Mesothelial cell of epicardium (in vitro differentiated cells): Measurements from ENCODE around the gene TBC1D14. TPM values are rescaled to one million over a fixed set of nuclear protein-coding genes. Genes with fewer than 3 reads are reported as not detected.

Source experiments
- DNase-seq, 2 experiments: peaks; one replicate each; pipeline ENCODE4 v3.0.0; 2021; ENCODE audit warnings: low spot score in 2 of 2; ENCODE audit not compliant: unreplicated experiment in 2 of 2
- H3K27ac Mint-ChIP-seq: 2 replicates; pipeline ENCODE4 v1.8.0; 2021; ENCODE audit warnings: mixed read lengths
- H3K27me3 Mint-ChIP-seq: 2 replicates; pipeline ENCODE4 v1.8.0; 2021; ENCODE audit warnings: low read depth, mixed read lengths
- H3K36me3 Mint-ChIP-seq: 2 replicates; pipeline ENCODE4 v1.8.0; 2021; ENCODE audit warnings: mixed read lengths
- H3K4me1 Mint-ChIP-seq: 2 replicates; pipeline ENCODE4 v1.8.0; 2021; ENCODE audit warnings: mixed read lengths
- H3K4me3 Mint-ChIP-seq: 2 replicates; pipeline ENCODE4 v1.8.0; 2021; ENCODE audit warnings: mild to moderate bottlenecking, moderate library complexity, mixed read lengths
- H3K9me3 Mint-ChIP-seq: 2 replicates; pipeline ENCODE4 v1.8.0; 2021; ENCODE audit warnings: mixed read lengths
- total RNA-seq: library from RNA; stranded (reverse); gene quantifications from 3 replicates; pipeline ENCODE4 v1.2.1, GENCODE V29; 2021
- TF ChIP-seq, protein P1 (sequence below): fragments of 200-600 bp; sonication (generic); IDR thresholded peaks from one replicate; pipeline ENCODE4 v1.5.0; 2021; ENCODE audit warnings: antibody characterized with exemption; ENCODE audit not compliant: unreplicated experiment

Gene TBC1D14
- total RNA-seq, 1 donor from 2014 or later: 54.5 TPM

DNA sequence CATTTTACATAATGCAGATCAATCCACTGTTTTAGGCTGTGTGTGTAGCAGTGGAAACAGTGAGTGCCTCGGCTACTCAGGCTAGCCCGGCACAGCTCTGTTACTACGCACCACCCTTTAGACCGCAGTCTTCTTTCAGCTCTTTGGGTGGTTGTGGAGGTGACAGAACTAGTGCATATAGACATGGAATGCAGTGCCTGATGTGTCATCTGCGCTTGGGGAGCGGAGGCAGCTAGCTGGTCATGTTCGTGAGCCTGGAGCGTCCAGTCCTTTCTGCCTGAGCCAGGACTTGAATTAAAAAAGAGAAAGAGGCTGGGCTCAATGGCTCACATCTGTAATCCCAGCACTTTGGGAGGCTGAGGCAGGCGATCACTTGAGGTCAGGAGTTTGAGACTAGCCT, 4.8 kb downstream of the TBC1D14 start:
- Mint-ChIP-seq H3K9me3 (no peaks in the 10 kb centered on the region), H3K27ac (no peak overlapping the region), H3K36me3 (no peaks in the 10 kb centered on the region), H3K4me3 (no peak overlapping the region), H3K4me1 (peaks cover 43% of the 10 kb centered on the region), H3K27me3 (peaks cover 2% of the 10 kb centered on the region)
- TF ChIP-seq, protein P1, sequence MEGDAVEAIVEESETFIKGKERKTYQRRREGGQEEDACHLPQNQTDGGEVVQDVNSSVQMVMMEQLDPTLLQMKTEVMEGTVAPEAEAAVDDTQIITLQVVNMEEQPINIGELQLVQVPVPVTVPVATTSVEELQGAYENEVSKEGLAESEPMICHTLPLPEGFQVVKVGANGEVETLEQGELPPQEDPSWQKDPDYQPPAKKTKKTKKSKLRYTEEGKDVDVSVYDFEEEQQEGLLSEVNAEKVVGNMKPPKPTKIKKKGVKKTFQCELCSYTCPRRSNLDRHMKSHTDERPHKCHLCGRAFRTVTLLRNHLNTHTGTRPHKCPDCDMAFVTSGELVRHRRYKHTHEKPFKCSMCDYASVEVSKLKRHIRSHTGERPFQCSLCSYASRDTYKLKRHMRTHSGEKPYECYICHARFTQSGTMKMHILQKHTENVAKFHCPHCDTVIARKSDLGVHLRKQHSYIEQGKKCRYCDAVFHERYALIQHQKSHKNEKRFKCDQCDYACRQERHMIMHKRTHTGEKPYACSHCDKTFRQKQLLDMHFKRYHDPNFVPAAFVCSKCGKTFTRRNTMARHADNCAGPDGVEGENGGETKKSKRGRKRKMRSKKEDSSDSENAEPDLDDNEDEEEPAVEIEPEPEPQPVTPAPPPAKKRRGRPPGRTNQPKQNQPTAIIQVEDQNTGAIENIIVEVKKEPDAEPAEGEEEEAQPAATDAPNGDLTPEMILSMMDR: no peak
- no peak for DNase-seq

DNA sequence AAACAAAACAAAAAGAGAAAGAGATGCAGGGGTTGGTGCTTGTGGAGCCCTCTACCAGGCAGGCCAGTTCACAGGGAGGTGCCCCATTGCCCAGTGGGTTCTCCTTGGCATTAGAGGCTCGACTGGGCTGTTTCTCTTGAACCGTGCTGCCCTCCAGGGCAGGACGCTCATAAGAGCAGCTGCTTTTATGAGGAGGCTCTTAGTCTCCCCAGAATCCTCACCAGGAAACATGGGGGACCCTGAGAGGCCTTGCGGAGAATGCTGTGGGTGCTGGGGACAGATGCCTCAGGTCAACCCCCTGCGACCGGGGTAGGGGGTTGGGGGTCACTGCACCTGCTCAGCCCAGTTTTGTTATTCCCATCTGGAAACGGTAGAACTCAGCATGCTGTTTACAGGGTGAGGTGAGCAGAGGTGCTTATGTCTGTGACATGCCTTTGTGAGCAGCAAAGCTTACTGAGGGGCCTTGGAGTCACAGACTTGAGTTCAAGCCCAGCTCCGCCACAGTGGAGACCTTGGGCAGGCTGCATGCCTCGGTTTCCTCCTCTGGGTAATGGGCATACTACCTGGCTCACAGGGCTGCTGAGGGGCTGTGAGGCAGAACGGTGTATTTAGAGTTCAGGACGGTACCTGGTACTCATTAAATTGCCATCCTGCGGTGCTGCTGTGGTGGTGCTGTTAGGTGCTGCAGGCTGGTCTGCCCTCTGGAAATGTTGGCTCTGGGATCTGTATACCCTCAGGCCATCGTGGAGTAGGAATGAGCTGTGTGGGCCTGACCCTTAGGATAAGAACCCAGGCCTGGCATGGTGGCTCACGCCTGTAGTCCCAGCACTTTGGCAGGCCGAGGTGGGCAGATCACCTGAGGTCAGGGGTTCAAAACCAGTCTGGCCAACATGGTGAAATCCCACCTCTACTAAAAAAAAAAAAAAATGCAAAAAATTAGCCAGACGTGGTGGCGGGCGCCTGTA, 5.7 kb downstream of the TBC1D14 start:
- no peak overlapping the region for H3K27ac Mint-ChIP-seq
- no peak overlapping the region for H3K4me3 Mint-ChIP-seq
- no peak for DNase-seq
- H3K36me3 Mint-ChIP-seq: no peaks in the 10 kb centered on the region
- no peaks in the 10 kb centered on the region for H3K9me3 Mint-ChIP-seq
- peaks cover 2% of the 10 kb centered on the region for H3K27me3 Mint-ChIP-seq
- TF ChIP-seq, protein P1: no peak
- H3K4me1 Mint-ChIP-seq: peaks cover 42% of the 10 kb centered on the region

DNA sequence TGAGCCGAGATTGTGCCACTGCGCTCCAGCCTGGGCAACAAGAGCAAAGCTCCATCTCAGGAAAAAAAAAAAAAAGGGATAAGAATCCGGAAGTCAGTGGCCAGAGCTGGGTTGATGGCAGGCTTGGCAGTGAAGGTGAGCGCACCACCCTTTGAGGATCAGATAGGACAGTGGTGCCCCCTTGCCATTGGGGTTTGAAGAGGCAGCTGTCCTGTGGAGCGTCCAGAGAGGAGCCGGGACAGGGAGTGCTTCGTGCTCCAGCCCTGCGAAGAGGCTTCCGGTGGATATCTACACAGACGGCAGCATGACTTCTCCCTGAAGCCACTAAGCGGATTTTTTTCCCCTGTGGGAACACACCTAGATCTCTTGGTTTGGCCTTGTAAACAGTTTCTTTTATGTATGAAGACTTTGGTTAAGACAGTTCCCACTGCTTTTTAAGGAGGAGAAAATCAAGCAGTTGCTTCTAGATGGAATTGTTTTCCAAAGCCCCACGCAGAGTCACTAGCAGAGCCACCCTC, 6.5 kb downstream of the TBC1D14 start:
- Mint-ChIP-seq H3K4me1 (peaks cover 34% of the 10 kb centered on the region), H3K27ac (no peak overlapping the region), H3K27me3 (peaks cover 2% of the 10 kb centered on the region), H3K4me3 (no peak overlapping the region), H3K9me3 (no peaks in the 10 kb centered on the region), H3K36me3 (no peaks in the 10 kb centered on the region)
- TF ChIP-seq, protein P1: no peak
- no peak for DNase-seq

DNA sequence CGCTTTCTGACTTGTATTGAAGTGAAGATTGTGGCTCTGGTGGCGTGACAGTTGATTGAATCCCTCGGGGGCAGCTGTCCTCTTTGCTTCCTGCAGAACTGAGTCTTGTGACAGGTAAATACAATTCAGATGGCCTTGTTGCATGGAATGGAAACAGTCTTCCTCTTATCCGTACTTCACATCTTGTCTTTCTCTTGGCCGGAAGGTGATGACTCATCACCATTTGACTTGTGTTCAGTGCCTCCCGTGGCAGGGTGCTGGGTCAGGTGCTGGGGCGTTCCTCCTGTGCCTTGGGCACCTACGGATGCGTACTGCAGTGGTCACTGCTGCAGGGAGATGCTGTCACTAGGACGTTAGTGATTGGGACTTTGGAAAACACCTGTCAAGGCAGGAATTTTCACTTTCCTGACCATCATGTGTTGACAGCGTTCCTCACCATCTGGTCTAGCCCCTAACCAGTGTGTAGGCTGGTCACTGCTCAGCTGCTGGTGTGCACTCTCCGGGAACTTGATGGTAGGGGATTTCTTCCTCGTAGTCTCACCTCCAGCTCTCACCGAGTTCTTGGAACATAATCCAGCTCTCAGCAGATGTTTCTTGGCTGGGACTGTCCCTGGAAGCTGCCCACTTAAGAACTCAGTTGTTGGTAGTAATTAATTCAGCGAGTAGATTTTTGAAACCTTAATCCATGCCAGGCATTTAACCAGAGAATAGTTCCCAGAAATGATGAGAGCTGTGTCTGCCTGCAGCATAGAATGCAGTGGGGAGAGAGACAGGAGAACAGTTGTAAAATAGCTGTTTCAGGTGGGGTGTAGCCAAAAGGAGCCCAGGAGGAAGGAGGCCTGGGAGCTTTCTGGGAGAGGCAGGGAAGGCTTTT, 7.2 kb downstream of the TBC1D14 start:
- H3K27me3 Mint-ChIP-seq: no peaks in the 10 kb centered on the region
- H3K27ac Mint-ChIP-seq: peak overlapping the region; percentile 68
- DNase-seq: no peak
- H3K9me3 Mint-ChIP-seq: no peaks in the 10 kb centered on the region
- H3K4me1 Mint-ChIP-seq: peaks cover 31% of the 10 kb centered on the region
- no peak overlapping the region for H3K4me3 Mint-ChIP-seq
- TF ChIP-seq, protein P1: no peak
- no peaks in the 10 kb centered on the region for H3K36me3 Mint-ChIP-seq

DNA sequence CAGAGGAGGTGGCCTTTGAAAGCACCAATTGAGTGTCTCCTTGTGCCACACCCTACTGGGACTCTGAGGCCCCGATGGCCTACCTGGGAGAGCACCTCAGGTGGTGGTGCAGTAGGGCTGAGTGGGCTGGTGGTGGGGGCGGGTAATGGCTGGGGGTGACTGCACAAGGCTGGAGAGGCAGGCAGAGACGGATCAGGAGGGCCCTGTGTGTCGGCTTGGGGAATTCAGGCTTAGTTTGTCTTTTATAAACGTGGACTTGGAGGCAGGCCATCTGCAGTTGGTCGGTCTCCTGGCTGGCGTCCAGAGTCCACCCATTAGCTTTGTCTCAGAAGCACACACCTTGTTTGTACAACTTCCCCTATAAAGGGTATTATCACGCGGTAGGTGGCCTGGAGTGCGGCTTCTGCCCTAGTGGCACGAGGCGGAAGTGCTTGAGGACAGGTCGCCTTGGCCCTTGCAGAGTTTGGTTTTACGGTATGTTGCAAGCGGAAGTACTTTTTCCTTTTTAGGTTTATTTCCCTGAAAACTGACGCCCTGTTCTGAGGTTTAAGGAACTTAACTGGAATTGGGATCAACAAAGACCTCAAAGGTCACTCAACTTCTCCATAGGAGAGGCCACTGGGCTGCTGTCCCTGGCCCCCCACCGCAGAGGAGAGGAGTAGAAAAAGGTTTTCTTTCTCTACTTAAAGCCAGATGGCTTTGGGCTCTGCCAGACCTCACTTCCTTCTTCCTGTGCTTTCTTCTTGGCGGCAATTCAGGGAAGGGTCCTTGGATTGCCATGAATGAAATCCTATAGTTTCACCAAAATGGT, 8.0 kb downstream of the TBC1D14 start:
- H3K9me3 Mint-ChIP-seq: no peaks in the 10 kb centered on the region
- no peaks in the 10 kb centered on the region for H3K27me3 Mint-ChIP-seq
- peak overlapping the region; percentile 5 for H3K4me3 Mint-ChIP-seq
- TF ChIP-seq, protein P1: peak; percentile 74
- H3K4me1 Mint-ChIP-seq: peaks cover 31% of the 10 kb centered on the region
- H3K36me3 Mint-ChIP-seq: no peaks in the 10 kb centered on the region
- peak overlapping the region; percentile 68 for H3K27ac Mint-ChIP-seq
- peak in 1 of 2 experiments; percentile 73 for DNase-seq
